Measurements from ENCODE around the gene FCGR1A.
"Not testable (repeated sequence)": the region's sequence is repeated elsewhere in the genome, so short reads cannot be mapped to it uniquely, and the experiment has no call there.

GRCh38 chr1:149748144-149748500 lies 34.4 kb upstream of the FCGR1A start:
- not testable (repeated sequence) for TF ChIP-seq POLR2A (IDR thresholded peaks at IDR 0.05; ENCODE audit: low read length); GATA1 (IDR thresholded peaks at IDR 0.05; ENCODE audit: low read depth, low read length)

Measured in erythroblast (primary cell).